NT2/D1 (cell line): ENCODE data around the gene CRTAC1.
A peak's percentile ranks its signal among the peaks of the same experiment; 100 is the strongest.

Source experiments
- DNase-seq: peaks from one replicate; pipeline ENCODE4 v3.0.0-alpha.2; 2011; ENCODE audit warnings: low read depth, low spot score
- H3K27me3 ChIP-seq: 2 replicates; pipeline ENCODE4 v1.6.0; 2011; ENCODE audit warnings: mild to moderate bottlenecking; ENCODE audit not compliant: insufficient read length, insufficient read depth
- H3K36me3 ChIP-seq: 2 replicates; pipeline ENCODE4 v1.6.1; 2011; ENCODE audit warnings: mild to moderate bottlenecking, low read length, mixed read lengths; ENCODE audit not compliant: insufficient read depth, insufficient read length
- H3K4me1 ChIP-seq: 2 replicates; pipeline ENCODE4 v1.5.1; 2011; ENCODE audit not compliant: insufficient read depth, insufficient read length
- H3K4me3 ChIP-seq: 2 replicates; pipeline ENCODE4 v1.5.1; 2011; ENCODE audit warnings: low read depth; ENCODE audit not compliant: insufficient read length
- H3K9ac ChIP-seq: 2 replicates; pipeline ENCODE4 v1.6.0; 2011; ENCODE audit warnings: low read depth; ENCODE audit not compliant: insufficient read length
- H3K9me3 ChIP-seq: 2 replicates; pipeline ENCODE4 v1.5.1; 2011; ENCODE audit warnings: mild to moderate bottlenecking, low read length; ENCODE audit not compliant: insufficient read depth
- SUZ12 ChIP-seq: IDR thresholded peaks from 2 replicates; pipeline ENCODE4 v1.6.1; 2011; ENCODE audit not compliant: insufficient read length, insufficient read depth; ENCODE audit errors: extremely low read depth
- YY1 ChIP-seq: IDR thresholded peaks from 2 replicates; pipeline ENCODE4 v1.6.1; 2011; ENCODE audit not compliant: insufficient read length, insufficient read depth
- ZNF274 ChIP-seq: IDR thresholded peaks from 2 replicates; pipeline ENCODE4 v1.6.1; 2011; ENCODE audit warnings: mild to moderate bottlenecking, low read depth, low read length

CRTAC1 gene

DNA sequence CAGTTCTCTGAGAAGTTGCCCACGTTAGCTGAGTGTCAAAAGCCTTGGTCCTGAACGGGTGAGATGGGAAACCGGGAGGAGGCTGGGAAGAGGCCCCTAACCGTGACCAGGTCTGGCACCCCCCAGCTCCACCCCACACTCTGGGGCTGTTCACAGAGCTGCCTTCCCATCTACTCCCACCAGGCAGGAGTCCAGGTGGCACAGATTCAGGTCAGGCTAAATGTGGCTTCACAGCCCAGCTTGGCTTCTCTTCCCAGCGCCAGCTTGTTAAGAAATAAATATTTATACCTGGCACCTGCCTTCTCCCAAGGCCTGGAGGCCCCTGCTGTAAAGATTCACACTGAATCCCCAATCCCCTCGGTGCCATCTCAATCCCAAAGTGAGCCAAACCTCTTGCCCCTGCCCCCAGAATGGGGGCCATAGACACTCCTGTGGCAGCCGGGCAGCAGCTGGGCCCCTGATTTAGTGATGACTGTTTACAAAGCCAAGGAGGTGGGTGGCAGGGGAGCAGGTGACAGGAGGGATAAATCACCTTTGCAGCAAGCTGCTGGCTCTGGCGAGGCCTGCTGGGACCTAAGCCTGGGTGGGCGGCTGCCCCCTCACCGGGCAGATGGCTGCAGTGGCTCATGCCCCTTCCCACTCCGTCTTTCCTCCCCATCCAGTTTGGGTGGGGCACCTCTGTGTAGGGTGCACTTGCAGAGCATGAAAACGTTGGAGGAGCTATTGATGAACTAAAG lies 108.2 kb downstream of the CRTAC1 start:
- Histone ChIP-seq H3K36me3 (no peaks in the 10 kb centered on the region), H3K4me1 (no peaks in the 10 kb centered on the region), H3K4me3 (no peak overlapping the region), H3K9ac (no peak overlapping the region), H3K27me3 (no peaks in the 10 kb centered on the region), H3K9me3 (no peaks in the 10 kb centered on the region)
- TF ChIP-seq YY1: no peak
- TF ChIP-seq SUZ12: no peak
- no peak for TF ChIP-seq ZNF274
- no peak for DNase-seq

- Histone ChIP-seq H3K4me3 (no peak overlapping the region), H3K9me3 (no peaks in the 10 kb centered on the region), H3K4me1 (no peaks in the 10 kb centered on the region), H3K27me3 (no peaks in the 10 kb centered on the region), H3K36me3 (no peaks in the 10 kb centered on the region), H3K9ac (no peak overlapping the region)
- no peak for TF ChIP-seq SUZ12
- DNase-seq: no peak
These were observed 108.8 kb downstream of the CRTAC1 start for GRCh38 chr10:97921581-97922021.

DNA sequence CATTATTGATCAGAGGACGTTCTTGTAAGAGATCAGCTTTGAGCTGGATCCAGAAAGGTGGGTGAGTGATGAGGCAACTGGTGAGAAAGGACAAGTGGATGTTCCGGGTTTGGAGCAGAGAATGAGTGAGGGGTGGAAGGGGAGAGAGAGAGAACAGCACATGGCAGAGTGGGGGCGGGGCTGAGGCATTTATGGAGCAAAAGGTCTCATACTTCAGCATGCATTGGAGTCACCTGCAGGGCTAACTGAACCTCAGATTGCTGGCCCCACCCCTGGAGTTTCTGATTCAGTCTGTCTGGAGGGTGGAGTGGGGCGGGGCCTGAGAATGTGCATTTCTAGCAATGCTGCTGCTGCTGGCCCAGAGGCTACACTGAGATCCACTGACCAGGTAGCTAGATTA lies 109.6 kb downstream of the CRTAC1 start:
- Histone ChIP-seq H3K4me3 (no peak overlapping the region), H3K9me3 (no peaks in the 10 kb centered on the region), H3K36me3 (no peaks in the 10 kb centered on the region), H3K27me3 (no peaks in the 10 kb centered on the region), H3K9ac (no peak overlapping the region), H3K4me1 (no peaks in the 10 kb centered on the region)
- TF ChIP-seq ZNF274 (no peak), YY1 (no peak), SUZ12 (no peak)
- no peak for DNase-seq

DNA sequence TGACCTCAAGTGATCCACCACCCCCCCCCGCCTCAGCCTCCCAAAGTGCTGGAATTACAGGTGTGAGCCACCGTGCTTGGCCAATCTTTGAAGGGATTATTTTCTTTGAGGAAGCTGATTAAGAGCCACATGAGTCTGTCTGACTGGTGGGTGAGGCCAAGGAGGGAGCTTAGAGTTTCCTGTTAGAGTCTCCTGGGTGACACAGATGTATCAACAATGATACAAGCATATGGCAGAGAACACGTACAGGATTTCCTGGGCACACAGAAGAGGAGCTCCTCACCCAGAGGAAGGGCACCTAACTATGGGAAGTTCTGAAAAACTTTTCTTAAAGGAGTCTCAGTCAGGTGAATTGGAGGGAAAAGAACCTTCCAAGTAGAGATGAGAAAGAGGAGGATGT lies 111.4 kb downstream of the CRTAC1 start:
- DNase-seq: no peak

GRCh38 chr10:97916586-97916985 lies 113.8 kb downstream of the CRTAC1 start:
- H3K4me3 ChIP-seq: no peak overlapping the region
- H3K9ac ChIP-seq: no peak overlapping the region
- H3K9me3 ChIP-seq: no peaks in the 10 kb centered on the region
- peaks cover 6% of the 10 kb centered on the region for H3K4me1 ChIP-seq
- no peaks in the 10 kb centered on the region for H3K36me3 ChIP-seq
- H3K27me3 ChIP-seq: peaks cover 5% of the 10 kb centered on the region
- no peak for DNase-seq
- TF ChIP-seq YY1 (no peak), SUZ12 (no peak), ZNF274 (no peak)

More for the DNA sequence above, 111.4 kb downstream of the CRTAC1 start:
- no peaks in the 10 kb centered on the region for H3K36me3 ChIP-seq
- TF ChIP-seq SUZ12 (no peak), YY1 (no peak), ZNF274 (no peak)
- H3K4me1 ChIP-seq: peaks cover 6% of the 10 kb centered on the region
- H3K4me3 ChIP-seq: no peak overlapping the region
- no peak overlapping the region for H3K9ac ChIP-seq
- H3K9me3 ChIP-seq: no peaks in the 10 kb centered on the region
- peaks cover 5% of the 10 kb centered on the region for H3K27me3 ChIP-seq

- no peaks in the 10 kb centered on the region for H3K36me3 ChIP-seq
- H3K4me3 ChIP-seq: no peak overlapping the region
- H3K9ac ChIP-seq: peak overlapping the region; percentile 21
- TF ChIP-seq YY1: no peak
- TF ChIP-seq SUZ12: no peak
- TF ChIP-seq ZNF274: no peak
- no peak for DNase-seq
- peaks cover 5% of the 10 kb centered on the region for H3K27me3 ChIP-seq
- no peaks in the 10 kb centered on the region for H3K9me3 ChIP-seq
- peaks cover 6% of the 10 kb centered on the region for H3K4me1 ChIP-seq
These were observed 114.9 kb downstream of the CRTAC1 start for GRCh38 chr10:97915346-97916131.

DNA sequence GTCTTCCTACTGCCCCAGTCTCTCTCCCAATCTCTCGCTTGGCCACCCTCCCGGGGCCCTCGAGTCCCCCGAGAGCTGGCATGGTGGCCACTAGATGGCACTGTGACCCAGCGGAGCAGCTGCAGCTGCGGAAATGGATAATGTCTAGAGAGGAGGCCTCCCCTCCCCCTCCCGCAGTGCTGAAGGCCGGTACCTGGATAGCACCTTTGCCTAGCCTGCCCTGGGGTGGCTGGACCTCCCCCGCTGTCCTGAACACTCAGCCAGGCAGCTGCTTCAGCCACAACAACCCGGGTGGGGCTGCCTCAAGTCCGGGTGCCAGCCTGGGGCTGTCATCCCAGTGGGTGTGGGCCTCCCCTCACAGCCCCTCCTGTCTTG lies 115.6 kb downstream of the CRTAC1 start:
- Histone ChIP-seq H3K4me1 (peaks cover 8% of the 10 kb centered on the region), H3K4me3 (no peak overlapping the region), H3K9ac (peak overlapping the region; percentile 21), H3K9me3 (no peaks in the 10 kb centered on the region), H3K36me3 (no peaks in the 10 kb centered on the region), H3K27me3 (peaks cover 5% of the 10 kb centered on the region)
- peak; percentile 58 for DNase-seq
- TF ChIP-seq YY1: no peak
- TF ChIP-seq SUZ12: no peak
- TF ChIP-seq ZNF274: no peak
